ENCODE results near the gene ICAM2.

DNA sequence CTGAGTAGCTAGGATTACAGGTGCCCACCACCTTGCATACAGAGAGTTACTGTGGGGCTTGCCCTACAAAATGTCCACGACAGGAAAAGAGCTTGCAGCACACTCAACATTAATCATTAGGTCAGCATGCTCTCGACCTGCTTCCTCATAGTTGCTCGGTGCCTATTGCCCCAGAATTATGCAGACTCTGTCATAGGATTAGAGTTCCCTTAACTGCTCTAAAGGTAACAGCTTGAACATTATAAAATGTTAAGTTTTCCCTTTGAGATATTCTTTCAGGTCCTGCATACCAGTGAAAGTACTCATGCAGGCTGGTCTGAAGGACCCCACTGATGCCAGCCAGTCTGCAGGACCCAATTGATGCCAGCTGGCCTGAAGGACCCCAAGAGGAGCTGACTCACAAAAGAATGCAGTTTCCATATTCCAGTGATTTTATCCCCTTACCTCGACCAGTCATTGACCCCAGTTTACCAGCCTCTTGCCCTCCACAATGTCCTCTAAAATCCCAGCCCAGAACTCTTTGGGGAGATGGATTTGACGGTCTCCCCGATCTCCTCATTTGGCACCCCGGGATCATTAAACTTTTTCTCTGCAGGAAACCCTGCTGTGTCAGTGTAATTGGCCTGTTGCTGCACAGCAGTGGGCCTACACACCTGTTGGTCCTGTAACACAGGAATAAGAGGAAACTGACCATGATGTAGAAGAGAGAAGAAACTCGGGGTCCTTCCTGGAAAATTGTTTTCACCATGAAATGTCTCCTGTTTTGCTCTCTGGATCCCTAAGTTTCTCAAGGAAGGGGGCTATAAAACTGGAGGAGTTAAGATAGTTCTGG lies 10.6 kb downstream of the ICAM2 start:
- no peak for TF ChIP-seq EZH2phosphoT487 (IDR thresholded peaks at IDR 0.05; ENCODE audit: low read length)
- TF ChIP-seq, protein P1, sequence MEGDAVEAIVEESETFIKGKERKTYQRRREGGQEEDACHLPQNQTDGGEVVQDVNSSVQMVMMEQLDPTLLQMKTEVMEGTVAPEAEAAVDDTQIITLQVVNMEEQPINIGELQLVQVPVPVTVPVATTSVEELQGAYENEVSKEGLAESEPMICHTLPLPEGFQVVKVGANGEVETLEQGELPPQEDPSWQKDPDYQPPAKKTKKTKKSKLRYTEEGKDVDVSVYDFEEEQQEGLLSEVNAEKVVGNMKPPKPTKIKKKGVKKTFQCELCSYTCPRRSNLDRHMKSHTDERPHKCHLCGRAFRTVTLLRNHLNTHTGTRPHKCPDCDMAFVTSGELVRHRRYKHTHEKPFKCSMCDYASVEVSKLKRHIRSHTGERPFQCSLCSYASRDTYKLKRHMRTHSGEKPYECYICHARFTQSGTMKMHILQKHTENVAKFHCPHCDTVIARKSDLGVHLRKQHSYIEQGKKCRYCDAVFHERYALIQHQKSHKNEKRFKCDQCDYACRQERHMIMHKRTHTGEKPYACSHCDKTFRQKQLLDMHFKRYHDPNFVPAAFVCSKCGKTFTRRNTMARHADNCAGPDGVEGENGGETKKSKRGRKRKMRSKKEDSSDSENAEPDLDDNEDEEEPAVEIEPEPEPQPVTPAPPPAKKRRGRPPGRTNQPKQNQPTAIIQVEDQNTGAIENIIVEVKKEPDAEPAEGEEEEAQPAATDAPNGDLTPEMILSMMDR (IDR thresholded peaks at IDR 0.05; ENCODE audit: low read length) = no peak
